Measurements from ENCODE around the gene RGS12.

GRCh38 chr4:3313139-3313538 lies 20.3 kb downstream of the RGS12 start:
- TF ChIP-seq CTCF (IDR thresholded peaks at IDR 0.05; ENCODE audit: insufficient read depth, low read depth, low read length) (no peak), EZH2 (IDR thresholded peaks at IDR 0.05; ENCODE audit: insufficient read depth, low read length) (no peak)
